ENCODE measurements around the gene ANKEF1.

Gene ANKEF1

DNA sequence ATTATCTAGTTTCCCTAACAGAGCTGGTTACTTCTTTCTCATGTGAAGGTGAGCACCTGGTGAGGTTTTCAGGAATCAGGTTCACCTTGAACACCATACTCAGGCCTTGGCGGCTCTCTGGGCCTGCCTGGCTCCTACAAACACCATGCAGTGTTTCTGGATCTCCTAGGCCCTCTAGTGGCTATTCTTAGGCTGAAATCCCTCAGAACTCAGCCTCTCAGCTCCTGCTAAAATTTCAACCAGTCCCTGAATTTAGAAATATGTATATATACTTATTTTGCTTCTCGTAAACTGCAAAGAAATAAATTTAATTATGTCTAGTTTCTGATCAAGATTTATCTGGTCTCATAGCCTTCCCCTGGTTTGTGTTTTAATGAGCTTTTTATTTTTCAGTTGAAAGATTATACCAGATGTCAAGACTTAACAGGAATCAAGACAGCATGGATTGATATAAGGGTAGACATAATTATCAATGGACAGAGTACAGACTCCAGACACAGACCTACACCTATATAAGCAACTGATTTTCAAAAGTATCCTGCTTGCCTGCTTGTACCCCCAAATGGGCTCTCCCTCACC is 55.9 kb downstream of the ANKEF1 start:
- peak; percentile 70 for DNase-seq

DNA sequence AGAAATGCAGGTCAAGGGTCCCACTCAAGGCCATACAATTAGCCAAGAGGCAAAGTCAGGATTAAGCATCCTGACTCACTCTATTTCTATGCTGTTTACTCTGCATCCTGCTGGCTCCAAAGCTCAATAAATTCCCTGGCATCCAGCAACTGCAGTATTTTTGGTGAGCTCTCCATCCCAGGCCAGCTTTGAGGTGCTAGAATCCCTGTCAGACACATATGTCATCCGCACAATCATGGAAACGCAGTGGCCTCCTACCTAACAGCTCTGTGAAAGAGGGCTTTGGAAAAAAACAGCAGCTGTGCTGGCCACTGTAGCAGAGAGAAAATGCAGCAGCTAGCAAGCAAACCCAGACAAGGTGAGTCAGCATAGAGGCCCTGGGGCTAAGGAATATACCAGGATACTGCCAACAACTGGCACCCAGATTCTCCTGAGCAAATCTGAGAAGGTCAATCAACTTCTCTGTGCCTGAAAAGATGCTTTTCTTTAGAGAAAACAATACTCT is 58.4 kb downstream of the ANKEF1 start:
- no peak for DNase-seq

DNA sequence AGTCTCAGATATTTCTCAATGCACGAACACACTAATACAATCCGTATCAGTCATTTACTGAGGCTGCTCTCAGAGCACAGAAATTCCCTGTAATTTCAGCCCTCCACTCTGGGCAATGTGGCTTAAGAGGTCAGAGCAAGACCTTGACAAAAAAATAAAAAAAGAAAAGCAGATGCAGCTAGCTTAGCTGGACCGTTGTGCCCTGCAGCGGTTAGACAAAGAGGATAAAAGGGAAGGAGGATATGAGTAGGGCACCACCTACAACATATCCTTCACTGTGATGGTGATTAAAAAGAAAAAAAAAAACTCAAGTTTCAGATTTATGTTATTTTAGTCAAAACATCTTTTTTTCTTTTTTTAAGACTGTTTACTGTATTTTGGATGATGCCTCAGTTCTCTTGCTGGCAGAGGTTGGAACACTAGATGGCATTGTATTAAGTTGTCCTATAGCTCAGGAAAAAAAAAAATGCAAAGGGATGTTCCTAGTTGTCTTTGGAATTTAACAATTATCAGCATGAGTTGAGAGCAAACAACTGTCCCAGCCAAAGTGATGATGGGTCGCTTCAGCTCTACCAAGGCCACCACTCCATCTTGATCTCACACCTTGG is 59.9 kb downstream of the ANKEF1 start:
- no peak for DNase-seq

DNA sequence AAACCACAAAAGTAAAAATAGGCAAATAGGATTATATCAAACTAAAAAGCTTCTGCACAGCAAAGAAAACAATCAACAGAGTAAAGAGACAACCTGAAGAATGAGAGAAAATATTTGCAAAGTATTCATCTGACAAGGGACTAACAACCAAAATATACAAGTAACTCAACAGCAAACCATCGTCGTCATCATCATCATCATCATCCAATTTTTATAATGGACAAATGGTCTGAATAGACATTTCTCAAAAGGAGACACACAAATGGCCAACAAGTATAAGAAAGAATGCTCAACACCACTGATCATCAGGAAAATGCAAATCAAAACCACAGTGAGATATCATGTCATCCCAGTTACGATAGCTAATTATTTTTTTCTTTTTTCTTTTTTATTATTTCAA is 62.0 kb downstream of the ANKEF1 start:
- no peak for DNase-seq

DNA sequence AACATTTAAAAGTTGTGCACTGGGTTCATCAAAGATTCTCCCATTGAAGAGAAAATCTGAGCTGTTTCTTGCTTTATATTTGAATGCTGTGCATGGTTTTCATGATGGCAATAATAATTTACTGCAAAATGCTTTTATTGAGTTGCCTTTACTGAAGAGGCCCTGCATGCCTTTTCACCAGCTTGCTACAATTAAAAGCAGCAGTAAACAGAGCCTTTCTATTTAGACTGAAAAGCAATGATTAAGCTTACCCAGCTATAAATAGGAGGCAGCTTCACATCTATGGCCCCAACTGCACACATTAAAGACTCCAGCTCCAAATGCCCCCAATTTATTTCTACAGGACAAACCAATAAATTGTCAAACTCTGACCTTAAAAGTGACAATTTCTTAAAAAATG is 70.3 kb downstream of the ANKEF1 start:
- DNase-seq = no peak
